Activated CD8-positive, alpha-beta memory T cell treated with anti-CD3 and anti-CD28 coated beads for 1 hour (primary cell): ENCODE data around the gene ADCK2.
"Not testable (repeated sequence)": the region's sequence is repeated elsewhere in the genome, so short reads cannot be mapped to it uniquely, and the experiment has no call there.

Source experiments
- DNase-seq, 2 donors: peaks; one replicate each; pipeline ENCODE4 v3.0.0-alpha.2; 2020; ENCODE audit warnings: low read depth in 1 of 2; ENCODE audit errors: extremely low read depth in 1 of 2

Gene ADCK2

DNA sequence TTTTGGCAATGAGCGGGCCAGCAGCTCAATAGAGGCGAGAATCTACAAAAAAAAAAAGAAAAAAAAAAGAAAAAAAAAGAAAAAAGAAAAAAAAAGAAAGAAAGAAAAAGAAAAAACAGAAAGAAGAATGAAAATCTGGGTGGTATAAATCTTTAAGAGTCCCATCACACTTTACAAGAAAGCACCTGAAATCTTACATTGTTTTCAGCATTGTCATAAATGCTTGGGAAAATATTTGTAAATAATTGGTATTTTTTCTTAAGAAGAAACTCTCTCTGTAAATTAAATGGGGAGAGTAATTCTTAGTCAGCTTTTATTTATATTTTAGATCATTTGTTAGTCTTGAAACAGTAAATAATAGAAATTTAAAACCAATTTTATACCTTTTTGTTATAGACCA is 62.0 kb downstream of the ADCK2 start:
- no peak for DNase-seq

DNA sequence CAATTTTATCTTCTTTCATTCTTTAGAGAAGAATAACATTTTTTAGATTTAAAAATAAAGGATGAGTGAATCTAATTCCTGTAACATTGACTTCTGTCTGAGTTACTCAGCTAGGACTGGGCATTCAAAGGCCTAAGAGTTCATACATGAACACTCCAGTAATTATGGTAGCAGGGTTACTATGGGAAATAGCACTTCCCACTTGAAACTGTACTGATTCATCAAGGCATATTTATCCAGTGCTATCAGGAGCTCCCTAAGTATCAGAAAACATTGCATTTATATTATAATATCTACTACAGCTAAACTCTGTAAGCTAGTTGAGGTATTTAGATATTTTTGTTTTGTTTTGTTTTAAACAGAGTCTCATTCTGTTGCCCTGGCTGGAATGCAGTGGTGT is 65.5 kb downstream of the ADCK2 start:
- DNase-seq, result no peak

GRCh38 chr7:140743255-140743654 is 70.5 kb downstream of the ADCK2 start:
- not testable (repeated sequence) for DNase-seq

GRCh38 chr7:140744005-140744404 is 71.3 kb downstream of the ADCK2 start:
- DNase-seq, result no peak
